Transverse colon (tissue), 4 donors: ENCODE results near the gene MXRA8.

ENCODE experiments used
- POLR2AphosphoS5 ChIP-seq, 3 donors: sonication (generic); formaldehyde crosslinking; IDR thresholded peaks; one replicate each; pipeline ENCODE4 v1.6.1; 2016; ENCODE audit warnings: antibody characterized with exemption in 3 of 3
- TF ChIP-seq, protein P1 (sequence below), 5 experiments: fragments of 200-600 bp in 3 of 5; fragments of 450-650 bp in 2 of 5; sonication (generic) in 3 of 5; IDR thresholded peaks; 1 replicate in 2 of 5; 2 replicates in 3 of 5; pipeline ENCODE4 v1.5.1; 2016 to 2017; ENCODE audit warnings: antibody characterized with exemption in 5 of 5, inconsistent platforms in 3 of 5, mild to moderate bottlenecking in 2 of 5, moderate library complexity in 1 of 5

DNA sequence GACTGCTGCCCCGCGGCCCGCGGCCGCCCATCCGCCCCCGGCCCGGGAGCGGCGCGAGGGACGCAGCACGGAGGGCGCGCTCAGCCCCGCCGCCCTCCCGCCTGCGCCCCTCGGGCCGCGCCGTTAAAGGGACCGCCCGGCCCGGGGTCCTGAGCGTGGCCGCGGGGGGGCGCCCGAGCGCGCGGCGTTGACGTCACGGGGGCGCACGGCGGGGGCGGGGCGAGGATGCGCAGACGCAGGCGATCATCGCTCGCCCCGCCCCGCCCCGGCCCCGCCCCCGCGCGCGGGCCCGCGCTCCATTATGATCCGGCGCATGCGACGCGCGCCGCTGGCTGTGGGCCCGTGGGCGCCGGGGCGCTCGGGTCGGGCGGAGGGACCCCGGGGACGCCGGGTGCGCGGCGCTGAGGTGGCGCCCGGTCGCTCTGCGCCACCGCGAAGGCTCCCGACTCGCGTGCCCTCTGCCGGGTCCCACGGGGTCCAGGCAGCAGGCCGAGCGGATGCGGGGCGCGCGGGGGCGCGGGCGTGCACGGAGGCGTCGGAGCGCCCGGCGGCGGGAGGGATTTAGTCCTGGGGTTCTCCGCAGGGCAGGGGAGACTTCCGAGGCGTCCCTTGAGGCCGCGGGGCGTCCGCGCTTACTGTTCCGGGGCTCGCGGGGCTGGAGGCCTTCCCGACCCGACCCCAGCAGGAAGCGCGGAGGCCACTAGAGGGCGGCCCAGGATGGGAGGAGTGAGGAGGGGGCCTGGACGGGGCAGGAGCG lies 8.9 kb downstream of the MXRA8 start, which contains the start of gene DVL1:
- TF ChIP-seq, protein P1, sequence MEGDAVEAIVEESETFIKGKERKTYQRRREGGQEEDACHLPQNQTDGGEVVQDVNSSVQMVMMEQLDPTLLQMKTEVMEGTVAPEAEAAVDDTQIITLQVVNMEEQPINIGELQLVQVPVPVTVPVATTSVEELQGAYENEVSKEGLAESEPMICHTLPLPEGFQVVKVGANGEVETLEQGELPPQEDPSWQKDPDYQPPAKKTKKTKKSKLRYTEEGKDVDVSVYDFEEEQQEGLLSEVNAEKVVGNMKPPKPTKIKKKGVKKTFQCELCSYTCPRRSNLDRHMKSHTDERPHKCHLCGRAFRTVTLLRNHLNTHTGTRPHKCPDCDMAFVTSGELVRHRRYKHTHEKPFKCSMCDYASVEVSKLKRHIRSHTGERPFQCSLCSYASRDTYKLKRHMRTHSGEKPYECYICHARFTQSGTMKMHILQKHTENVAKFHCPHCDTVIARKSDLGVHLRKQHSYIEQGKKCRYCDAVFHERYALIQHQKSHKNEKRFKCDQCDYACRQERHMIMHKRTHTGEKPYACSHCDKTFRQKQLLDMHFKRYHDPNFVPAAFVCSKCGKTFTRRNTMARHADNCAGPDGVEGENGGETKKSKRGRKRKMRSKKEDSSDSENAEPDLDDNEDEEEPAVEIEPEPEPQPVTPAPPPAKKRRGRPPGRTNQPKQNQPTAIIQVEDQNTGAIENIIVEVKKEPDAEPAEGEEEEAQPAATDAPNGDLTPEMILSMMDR (IDR thresholded peaks at IDR 0.05), result peak; percentile 36 to 69 (median 47)
- TF ChIP-seq POLR2AphosphoS5 (IDR thresholded peaks at IDR 0.05), result peak in 1 of 3 donors; percentile 14
